Putamen (tissue), 1 donor: Measurements from ENCODE around the gene NFASC.

Experiments
- DNase-seq: peaks from one replicate; pipeline ENCODE4 v3.0.0-alpha.2; 2016; ENCODE audit warnings: low spot score

NFASC gene

GRCh38 chr1:204928671-204929486, 58.2 kb downstream of the NFASC start:
- no peak for DNase-seq

GRCh38 chr1:204929487-204930154, 59.0 kb downstream of the NFASC start:
- no peak for DNase-seq

- DNase-seq: no peak
Observed at GRCh38 chr1:204930155-204930523, 59.5 kb downstream of the NFASC start.

DNA sequence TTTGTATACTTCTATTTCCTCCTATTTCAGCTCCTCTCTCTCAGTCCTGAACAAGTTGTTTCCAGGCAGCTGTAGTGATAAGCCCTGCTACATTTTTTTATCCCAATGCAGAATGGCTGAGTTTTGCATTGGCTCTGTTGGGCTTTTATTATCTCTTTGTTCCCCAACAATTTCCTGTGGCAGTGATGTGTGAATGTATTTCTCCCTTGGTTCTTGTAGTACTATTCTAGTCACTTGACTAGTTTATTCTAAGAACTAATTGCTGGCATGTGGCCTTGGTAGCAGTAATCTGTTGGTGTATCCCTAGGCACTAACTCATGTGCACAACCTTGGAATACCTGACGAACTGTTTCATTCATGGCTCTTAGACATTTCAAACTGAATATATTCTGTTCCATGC, 60.7 kb downstream of the NFASC start:
- no peak for DNase-seq

GRCh38 chr1:204931768-204932572, 61.3 kb downstream of the NFASC start:
- DNase-seq: no peak

DNA sequence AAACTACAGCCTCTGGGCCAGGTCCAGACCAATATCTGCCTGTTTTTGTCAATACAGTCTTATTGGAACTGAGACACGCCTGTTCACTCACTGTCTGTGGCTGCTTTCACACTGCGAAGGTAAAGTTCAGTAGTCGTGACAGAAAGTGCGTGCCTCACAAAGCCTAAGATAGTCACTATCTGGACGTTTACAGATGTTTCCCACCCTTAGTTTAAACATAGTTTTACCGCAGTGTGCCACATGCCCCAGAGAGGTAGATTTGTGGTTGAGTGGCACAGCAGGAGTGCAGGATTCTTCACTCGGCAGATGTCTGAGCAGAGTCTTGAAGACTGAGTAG, 61.9 kb downstream of the NFASC start:
- no peak for DNase-seq

- no peak for DNase-seq
Observed at GRCh38 chr1:204935155-204935554, 64.5 kb downstream of the NFASC start.

- no peak for DNase-seq
Observed at GRCh38 chr1:204936765-204937164, 66.1 kb downstream of the NFASC start.

DNA sequence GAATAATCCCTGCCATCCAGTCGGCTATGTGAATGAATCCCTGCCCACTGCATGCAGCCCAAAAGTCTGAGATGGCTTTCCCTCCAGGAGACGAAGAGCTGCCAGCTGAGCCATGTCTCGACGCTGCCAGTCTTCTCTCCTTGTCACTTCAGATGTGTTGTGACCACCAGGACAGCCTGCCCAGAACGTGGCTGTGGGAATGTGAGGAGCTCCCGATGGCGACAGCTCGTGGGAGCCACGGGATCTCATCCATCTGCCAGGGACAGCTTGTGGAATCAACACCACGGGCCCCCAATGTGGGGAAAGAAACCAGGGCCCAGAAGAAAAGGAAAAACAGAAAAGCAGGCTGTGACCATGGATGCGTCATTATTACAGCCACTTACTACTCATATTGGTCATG, 67.2 kb downstream of the NFASC start:
- DNase-seq: no peak

- no peak for DNase-seq
Observed at GRCh38 chr1:204940591-204940990, 69.9 kb downstream of the NFASC start.

DNA sequence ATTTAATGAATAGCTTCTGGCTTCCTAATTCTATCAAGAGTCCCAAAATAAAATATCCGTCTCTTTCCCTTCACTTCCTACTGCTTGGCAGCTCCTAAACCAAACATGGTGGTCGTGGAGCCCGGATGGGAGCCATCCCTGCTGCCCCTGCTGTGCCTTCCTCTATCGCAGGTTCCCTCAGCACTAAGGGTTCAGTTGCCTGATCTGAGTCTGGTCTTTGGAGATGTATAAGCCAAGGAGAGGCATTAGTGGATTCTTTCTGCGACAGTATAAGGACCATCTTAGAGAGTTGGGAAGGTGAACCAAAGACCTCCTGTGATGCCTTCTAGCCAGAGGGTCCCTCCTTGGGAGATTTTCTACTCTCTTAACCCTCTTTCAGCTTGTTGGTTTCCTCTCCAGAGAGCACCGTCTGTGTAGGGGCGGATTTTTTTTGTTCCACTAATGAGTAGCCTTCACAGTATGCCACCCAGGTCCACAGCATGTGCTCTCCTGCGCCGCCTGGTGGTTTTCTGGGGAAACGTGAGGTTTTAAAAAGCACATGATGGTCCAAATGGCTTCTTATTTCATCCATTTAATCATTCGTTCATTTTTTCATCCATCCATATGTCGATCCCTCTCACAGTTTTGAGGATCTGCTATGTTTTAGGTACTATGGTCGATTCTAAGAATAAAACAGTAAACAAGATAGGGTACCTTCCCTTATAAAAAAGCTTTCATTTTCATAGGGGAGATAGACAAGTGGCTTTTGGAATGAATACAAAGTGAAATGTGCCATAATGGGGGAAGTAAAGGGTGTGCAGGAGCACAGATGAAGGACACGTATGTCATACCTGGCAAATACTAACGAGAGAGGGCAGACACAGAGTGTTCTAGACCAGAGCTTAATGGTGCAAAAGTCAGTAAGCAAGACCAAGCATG, 71.0 kb downstream of the NFASC start:
- DNase-seq: peak; percentile 70

- DNase-seq: no peak
Observed at GRCh38 chr1:204943495-204943894, 72.8 kb downstream of the NFASC start.

GRCh38 chr1:204944662-204945061, 74.0 kb downstream of the NFASC start:
- DNase-seq: no peak

DNA sequence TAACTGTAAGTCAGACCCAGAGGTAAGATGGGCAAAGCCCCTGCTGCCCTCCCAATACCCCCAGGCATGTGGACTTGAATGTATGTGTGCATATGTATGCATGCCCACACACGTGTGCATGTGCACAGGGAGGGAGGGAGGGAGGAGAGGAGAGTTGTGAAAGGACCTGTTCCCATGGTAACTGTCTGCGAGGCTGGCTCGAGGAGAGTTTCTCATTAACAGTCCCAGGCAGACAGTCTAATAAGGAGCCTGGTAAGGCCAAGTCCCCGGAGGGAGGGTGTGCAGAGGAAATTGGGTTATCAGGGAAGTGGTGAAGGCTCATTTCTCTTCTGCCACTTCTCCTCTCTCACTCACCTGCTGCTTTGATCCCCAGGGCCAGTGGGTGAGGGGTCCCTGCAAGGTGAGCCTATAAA, 74.9 kb downstream of the NFASC start:
- no peak for DNase-seq

DNA sequence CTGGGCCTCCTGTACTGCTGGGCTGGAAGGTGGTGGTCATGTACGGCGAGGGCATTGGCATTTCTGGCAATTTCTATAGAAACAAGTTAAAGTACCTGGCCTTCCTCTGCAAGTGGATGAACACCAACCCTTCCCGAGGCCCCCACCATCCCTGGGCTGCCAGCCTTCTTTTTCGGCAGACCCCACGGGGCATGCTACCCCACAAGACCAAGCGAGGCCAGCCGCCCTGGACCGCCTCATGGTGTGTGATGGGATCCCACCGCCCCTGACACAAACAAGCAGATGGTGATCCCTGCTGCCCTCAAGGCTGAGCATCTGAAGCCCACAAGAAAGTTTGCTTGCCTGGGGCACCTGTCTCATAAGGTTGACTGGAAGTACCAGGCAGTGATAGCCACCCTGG, 76.0 kb downstream of the NFASC start:
- no peak for DNase-seq

DNA sequence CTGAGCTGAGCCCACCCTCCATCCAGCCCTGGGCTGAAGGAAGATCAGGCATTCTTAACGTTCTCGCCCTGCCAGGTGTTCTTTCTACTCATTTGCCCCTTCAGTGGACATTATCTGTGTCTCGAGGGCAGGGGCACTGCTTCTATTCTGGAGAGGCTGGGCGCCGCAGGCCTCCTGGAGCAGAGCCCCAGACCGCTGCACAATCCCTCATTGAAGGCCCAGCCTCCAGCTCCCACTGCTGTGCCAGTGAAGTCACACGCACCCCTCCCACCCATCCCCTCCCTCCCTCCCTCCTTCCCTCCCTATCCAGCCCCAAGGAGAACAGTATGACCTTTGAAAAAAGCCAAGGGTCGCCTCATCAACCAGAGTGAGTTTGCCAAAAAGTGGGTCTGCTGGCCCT, 76.7 kb downstream of the NFASC start:
- peak; percentile 35 for DNase-seq

- no peak for DNase-seq
Observed at GRCh38 chr1:204947747-204948146, 77.1 kb downstream of the NFASC start.

GRCh38 chr1:204950353-204951001, 79.8 kb downstream of the NFASC start:
- DNase-seq: peak; percentile 44

DNA sequence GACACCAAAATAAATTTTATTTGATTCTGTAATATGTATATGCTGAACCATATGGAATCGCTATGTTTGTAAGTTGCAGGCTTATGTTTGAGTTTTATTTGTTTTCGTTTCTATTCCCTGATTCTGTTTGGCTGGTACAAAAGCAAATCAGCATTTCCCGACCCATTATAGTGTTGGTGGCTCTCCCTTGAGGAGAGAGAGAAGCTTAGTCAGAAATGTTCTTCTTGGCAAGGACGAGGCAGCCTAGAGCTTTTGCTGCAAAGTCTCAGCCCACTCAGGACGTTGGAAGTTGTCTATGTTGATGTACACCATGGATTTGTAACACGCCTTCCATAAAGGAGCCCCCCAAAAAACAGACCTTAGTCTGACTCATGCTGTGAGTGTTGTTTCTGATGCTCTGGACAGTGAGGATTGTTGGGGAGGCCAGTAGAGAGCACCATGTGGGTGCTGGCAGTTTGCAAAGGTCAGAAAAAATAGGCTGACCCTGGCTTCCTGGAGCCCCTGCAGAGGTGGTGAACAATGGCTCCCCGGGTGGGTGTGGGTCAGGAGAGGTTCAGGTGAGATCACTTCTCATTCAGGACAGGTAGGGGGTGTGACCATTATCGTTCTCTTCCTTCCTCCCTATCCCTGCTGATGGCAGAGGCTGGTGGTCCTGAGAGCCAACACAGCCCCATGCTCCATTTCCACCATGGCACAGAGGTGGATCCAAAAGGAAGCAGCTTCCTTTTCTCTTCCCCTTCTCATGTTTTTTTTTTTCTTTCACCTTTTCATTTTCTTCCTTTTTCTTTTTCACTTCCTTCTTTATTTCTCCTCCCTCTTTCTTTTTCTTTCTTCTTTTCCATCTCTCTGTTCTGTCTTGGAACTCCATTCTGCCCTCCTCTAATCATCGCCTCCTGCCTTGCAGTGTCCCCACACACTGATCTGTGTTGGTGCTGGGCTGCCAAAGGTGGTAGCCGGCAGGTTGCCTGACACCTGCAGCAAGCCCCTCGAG, 88.0 kb downstream of the NFASC start:
- DNase-seq: no peak

GRCh38 chr1:204959374-204959773, 88.7 kb downstream of the NFASC start:
- DNase-seq: no peak
